ENCODE measurements around the gene ASB2.

DNA sequence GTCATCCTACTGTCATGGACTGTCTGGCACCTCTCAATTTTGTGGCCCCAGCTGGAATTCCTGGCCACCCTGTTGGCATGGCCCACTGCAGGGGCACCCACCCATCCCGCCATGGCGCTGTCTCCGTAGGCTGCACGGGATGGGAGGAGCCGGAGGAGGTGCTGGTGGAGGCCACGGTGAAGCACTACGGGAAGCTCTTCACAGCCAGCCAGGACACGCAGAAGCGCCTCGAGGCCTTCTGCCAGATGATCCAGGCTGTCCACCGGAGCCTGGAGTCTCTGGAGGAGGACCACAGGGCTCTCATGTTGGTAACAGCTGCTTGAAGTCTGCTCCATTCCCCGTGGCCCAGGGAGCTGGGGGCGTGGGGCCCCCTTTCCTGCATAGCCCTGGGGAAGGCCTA is 24.6 kb upstream of the ASB2 start:
- TF ChIP-seq TAF1 (IDR thresholded peaks at IDR 0.05; ENCODE audit: borderline replicate concordance, low read depth, low read length) = no peak
- TF ChIP-seq CTCF (IDR thresholded peaks at IDR 0.05) = no peak
- no peak for TF ChIP-seq EZH2phosphoT487 (IDR thresholded peaks at IDR 0.05; ENCODE audit: borderline replicate concordance, low read depth)
- no peak for TF ChIP-seq NRF1 (IDR thresholded peaks at IDR 0.05; ENCODE audit: low read depth, low read length)

All from SK-N-SH (cell line).